HG03432 (cell line): ENCODE data around the gene CHM.
"Not testable (repeated sequence)": the region's sequence is repeated elsewhere in the genome, so short reads cannot be mapped to it uniquely, and the experiment has no call there.

Source experiments
- ATAC-seq: cut with Tn5 transposase; IDR thresholded peaks from one replicate; pipeline ENCODE4 v1.9.1; 2021; ENCODE audit warnings: mild to moderate bottlenecking, moderate library complexity; ENCODE audit not compliant: unreplicated experiment

Gene CHM, protein sequence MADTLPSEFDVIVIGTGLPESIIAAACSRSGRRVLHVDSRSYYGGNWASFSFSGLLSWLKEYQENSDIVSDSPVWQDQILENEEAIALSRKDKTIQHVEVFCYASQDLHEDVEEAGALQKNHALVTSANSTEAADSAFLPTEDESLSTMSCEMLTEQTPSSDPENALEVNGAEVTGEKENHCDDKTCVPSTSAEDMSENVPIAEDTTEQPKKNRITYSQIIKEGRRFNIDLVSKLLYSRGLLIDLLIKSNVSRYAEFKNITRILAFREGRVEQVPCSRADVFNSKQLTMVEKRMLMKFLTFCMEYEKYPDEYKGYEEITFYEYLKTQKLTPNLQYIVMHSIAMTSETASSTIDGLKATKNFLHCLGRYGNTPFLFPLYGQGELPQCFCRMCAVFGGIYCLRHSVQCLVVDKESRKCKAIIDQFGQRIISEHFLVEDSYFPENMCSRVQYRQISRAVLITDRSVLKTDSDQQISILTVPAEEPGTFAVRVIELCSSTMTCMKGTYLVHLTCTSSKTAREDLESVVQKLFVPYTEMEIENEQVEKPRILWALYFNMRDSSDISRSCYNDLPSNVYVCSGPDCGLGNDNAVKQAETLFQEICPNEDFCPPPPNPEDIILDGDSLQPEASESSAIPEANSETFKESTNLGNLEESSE

DNA sequence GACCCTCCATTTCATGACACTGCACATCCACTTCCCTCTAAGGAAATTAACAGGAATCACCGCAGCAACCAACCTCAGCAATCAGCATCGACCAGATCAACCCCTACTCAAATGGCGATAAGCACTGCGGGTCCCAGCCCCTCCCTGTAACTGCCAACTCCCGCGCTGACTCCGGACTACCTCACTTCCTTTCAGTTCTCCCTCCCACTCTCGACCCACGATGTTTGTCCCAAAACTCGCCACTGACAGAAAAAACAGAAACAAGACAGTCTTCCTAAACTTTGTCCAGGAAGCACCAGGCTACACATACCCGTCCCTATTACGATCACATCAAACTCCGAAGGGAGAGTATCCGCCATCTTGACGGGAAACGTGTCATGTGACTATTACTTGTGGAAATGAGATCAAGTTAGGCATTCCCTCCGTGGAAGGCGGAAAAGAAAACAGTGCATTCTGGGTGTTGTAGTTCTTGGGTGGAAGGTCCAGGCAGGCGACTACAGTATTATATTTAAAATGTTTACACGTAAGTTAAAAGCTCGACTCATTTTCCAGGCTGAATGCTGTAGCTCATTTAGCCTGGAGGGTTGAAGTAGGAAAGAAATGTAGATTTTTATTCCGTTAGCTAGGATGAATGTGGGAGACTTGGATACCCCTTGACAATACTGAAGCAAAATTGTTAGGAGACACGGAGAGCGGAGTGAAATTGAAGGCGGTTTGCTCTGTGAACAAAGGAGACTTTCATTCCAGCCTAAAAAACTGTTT is at the start of gene CHM:
Gene CHM, minus strand, starts transcription at position 385 of the 762 bp plus-strand sequence. Its CDS starts 26 bp downstream, at position 359.
- ATAC-seq = peak; percentile 100

DNA sequence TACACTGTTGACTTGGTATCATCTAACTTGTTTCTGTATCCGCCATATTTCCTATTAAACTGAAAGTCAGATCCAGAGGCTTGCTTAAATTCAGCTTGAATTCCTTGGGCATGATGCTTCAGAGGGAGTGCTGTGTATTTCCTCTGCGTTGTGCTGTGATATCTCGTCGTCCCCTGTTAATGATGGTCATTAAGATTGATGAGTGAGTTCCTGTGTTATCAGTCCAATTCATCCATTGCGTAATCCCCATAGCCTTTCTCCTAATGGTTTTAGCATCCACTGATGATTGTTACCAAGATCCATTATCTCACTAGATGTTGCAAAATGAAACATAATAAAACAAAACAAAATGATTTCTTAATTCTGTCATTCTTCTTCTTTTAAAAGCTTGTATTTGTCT is 31.3 kb upstream of the CHM start:
- ATAC-seq = no peak

DNA sequence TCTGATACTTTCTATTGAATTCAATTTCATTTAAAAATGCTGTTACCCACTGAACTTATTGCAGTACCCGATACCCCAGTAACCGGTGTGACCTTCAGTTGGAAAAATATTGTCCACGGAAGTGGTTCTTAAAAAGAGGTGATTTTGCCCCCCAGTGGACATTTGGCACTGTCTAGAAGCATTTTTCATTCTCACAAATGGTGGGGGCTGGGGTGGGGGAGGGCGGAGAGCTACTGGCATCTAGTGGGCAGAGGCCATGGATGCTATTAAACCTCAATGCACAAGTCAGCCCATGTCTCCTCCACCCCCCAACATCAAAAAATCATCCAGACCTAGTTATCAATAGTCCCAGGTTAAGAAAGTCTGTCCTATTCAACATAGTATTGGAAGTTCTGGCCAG is 19.6 kb upstream of the CHM start:
- ATAC-seq = no peak

DNA sequence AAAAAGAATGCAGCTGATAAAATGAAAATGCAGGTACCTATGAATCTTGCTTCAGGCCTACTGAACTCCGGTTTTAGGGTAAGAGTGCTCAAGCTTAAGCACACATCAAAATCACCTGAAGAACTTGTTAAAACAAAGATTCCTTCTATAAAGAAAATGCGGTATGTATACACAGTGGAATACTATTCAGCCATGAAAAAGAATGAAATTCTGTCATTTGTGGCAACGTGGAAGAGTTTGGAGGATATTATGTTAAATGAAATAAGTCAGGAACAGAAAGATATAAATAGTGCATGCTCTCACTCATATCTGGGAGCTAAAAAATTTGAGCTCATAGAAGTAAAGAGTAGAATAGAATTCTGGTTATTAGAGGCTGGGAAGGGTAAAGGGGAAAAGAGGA is 14.0 kb upstream of the CHM start:
- no peak for ATAC-seq

DNA sequence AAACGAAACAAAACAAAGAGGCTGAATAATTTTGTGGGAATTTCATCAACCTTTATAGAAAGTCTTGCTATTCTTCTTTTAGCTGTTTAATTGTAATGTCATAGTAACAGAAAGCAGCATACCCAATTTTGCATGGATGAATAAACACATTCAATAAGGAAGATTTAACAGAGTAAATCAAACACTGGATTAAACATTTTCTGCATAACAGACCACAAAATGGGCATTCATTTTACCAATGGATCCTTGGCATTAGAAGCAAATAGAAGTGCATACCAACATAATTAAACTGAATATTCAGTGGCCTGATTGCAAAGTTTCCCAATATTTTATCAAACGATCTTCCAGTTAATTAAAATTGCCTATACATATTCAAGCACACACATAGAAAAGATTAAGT is 4.4 kb upstream of the CHM start:
- ATAC-seq = no peak

DNA sequence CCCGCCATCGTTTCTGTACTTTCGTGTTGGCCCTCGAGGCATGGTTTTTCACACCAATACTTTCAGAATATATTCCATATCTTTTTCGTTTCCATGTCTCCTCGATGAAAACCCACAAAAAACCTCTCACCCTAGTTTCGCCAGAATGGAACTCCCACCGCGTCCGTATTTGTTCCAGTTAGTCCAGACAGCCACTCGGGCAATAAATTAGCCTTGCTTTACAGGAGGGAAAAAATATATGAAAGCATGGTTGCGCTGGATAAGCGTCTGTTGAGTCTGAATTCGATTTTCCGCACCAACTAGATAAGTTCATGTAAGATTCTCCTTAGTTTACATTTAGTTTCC is 550 bp upstream of the CHM start:
- no peak for ATAC-seq

DNA sequence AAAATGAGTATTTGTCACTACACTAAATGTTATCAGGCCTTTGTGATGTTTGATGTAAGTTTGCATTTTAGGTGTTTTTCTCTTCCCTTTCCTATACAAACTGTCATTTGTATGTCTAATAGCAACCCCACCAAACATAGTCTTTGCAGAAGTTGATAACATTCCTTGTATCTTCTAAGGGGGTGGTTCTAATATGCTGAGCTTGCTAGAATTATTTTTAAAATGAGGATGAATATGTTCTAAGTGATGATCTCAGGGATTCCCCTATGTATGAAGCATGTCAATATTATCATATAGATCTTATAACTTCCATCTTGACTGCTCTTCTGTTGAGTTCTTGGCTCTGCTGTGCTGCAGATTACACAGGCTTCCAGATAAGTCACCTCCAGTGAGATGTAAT is 3.1 kb downstream of the CHM start:
- no peak for ATAC-seq

DNA sequence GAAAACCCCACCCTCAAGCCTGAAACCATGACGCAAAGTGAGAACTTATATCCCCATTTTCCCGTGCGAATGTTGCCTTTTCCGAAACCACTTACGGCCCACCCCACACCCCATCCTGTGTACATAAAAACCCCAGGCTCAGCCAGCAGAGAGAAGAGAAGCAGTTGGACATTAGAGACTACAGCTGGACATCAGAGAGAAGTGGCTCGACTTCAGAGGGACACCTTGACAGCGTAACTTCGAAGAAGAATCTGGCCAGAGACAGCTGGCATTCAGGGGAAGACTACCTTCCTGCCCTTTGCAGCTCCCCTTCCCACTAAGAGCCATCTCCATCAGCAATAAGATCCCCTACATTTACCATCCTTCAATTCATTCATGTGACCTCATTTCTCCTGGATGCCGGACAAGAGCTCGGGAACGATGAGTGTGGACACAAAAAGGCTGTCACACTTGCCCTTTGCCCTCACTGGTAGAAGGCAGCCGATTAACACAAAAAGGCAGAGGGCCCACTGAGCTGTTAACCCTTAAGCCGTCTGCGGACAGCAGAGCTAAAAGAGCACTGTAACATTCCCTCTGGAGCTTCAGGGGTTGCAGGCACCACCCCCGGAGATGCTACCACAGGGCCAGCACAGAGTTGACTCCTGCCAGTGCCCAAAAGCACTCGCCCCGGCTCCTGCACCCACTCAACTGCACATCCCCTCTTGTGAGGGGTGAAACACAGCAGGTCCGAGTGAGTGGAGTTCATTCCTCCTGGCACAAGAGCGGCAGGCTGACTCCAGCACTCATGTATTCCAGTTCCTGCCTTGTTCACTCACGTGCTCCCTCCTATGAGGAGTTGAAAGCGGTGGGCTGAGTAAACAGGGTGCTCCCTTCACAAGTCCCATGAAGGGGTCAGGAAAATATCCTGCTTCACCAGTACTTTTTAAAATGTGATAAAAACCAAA is 7.5 kb downstream of the CHM start:
- ATAC-seq = no peak

DNA sequence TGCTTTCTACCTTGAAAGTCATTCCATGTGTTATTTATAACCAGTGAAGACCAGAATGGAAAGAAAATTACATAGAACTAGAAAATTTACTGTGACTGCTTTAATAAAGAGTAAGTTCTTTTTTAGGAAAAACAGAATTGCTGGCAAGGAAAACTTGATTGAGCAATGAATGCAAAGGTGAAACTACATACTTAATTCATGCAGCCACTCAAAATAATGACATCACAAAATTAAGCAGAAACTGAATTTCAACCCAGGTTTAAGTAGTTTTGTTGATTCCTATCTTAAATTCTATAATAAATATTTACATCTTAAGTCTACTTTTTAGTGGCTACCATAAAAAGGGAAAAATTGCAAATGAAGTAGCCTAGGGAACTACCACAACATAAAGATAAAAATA is 14.0 kb downstream of the CHM start:
- ATAC-seq = no peak

DNA sequence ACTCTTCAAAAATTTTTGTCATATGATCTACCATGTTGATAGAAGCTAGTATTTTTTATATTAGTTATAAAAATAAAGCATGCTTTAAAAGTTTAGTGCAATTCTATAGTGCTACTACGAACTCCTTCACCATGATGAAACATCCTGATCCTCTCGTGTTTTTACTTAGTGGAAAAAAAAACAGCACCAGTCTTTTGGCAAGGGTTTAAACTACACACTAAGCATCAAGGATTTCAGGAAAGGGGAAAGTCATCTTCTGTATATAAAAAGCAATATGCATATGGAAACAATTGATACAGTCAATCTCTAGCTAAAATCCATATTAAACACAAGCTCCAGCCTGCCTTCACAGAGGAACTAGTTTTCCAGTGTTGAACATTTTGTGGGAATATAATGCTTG is 18.7 kb downstream of the CHM start:
- ATAC-seq = no peak

DNA sequence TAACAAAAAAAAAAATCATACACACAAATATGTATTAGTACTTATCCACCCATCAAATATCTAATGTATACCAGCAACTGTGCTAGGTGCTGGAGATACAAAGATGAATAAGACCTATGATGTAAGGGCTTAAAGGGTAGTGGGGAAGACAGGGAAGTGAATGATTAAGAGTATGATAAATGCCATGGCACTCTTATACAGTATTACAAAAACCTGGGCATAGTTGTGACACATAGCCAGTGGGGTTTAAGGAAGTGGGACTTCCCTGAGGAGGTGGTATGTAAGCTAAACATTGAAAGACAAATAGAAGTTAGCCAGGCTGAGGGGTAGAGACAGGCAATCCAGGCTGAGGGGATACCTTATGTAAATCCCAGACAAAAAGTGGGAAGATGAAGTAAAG is 23.5 kb downstream of the CHM start:
- no peak for ATAC-seq

DNA sequence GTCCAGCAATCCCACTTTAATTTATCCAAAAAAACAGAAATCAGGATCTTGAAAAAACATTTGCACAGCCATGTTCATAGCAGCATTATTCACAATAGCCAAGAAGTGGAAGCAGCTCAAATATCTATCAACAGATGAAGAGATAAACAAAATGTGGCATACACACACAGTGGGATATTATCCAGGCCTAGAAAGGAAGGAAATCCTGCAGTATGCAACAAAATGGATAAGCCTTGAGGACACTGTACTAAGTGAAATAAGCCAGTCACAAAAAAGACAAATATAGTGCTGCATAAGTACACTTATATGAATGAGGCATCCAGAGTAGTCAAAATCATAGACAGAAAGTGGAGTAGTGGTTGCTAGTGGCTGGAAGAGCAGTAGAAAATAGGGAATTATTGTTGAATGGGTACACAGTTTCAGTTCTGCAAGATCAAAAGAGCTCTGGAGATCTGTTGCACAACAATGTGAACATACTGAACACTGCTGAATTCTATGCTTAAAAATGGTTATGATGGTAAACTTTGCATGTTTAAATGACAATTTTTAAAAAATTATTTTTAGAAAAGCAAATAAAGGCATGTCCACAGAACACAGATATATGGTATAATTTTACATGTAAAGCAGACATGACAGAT is 25.6 kb downstream of the CHM start:
- ATAC-seq = no peak

DNA sequence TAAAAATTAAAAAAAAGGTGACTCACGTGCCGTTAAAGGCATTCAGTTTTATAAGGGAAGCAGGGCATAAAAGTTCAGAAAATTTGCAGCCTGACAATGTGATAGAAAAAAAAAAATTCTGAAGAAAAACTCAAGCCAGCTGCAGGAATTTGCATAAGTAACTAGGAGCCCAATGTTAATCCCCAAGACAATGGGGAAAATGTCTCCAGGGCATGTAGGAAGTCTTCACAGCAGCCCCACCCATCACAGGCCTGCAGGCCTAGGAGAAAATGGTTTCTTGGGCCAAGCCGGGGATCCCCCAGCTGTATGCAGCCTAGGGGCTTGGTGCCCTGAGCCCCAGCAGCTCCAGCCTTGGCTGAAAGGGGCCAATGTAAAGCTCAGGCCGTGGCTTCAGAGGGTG is 31.2 kb downstream of the CHM start:
- ATAC-seq = no peak

DNA sequence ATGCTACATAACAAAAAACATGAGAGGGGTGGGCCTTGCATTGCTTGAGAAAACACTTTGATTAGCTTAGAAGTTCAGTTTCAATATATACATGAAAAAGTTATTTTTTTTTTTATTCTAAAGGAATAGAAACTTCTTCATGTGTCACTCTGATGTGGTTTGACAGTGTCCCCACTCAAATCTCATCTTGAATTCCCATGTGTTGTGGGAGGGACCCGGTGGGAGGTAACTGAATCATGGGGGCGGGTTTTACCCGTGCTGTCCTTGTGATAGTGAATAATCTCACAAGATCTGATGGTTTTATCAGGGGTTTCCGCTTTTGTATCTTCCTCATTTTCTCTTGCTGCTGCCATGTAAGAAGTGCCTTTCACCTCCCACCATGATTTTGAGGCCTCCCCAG is 32.4 kb downstream of the CHM start:
- ATAC-seq = not testable (repeated sequence)

DNA sequence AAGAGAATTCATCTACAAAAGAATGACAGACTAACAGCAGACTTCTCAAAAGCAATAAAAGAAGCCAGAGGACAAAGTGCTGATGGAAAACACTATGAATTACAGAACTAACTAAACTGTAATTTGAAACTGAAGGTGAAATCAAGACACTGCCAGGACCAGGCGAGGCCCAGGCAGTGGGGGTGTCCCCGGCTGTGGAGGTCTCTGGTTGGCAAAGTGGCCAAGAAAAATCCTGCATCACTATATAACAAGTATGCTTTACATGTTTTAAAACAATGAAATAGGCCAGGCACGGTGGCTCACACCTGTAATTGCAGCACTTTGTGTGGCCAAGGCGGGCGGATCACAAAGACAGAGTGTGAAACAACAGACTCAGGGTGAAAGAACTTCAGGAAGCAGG is 32.9 kb downstream of the CHM start:
- no peak for ATAC-seq

DNA sequence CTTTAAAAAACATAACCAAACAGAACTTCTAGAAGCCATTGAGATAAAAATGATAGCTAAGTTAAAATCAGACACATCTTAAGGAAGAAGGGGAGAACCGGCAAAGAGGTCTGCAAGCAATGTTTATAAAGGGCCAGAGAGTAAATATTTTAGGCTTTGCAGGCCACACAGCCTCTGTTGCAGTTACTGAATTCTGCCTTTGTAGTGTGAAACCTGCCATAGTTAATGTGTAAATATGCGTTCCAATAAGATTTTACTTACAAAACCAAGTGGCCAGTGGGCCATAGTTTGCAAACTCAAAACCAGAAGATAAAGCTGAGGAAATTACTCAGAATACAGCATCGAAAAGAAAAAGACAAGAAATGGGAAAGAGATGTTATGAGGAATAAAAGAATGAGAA is 33.6 kb downstream of the CHM start:
- no peak for ATAC-seq

DNA sequence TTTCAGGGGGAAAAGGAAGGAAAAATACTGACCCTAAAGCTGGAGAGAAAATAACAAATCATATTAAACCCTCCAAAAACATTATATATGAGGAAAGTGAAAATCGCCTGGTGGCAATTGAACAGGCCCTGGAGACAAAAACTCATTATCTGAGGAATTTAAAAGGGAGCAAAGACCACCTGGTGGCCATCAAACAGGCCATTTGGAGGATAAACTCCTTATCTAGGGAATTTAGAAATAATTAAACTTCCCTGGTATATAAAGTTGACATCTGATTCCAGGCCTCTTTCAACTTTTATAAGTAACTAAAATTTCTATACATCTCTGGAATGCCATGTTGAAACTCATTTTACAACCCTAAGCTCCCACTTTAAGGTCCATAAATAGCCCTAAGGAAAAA is 35.2 kb downstream of the CHM start:
- ATAC-seq = no peak

DNA sequence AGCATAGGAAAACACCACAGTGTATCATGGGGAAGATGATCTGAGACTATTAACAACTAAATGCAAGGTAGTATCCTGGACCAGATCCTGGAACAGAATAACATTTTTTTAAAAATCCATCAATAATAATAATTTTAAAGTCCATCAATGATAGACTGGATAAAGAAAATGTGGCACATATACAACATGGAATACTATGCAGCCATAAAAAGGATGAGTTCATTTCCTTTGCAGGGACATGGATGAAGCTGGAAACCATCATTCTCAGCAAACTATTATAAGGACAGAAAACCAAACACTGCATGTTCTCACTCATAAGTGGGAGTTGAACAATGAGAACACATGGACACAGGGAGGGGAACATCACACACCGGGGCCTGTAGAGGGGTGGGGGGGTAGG is 37.6 kb downstream of the CHM start:
- not testable (repeated sequence) for ATAC-seq

DNA sequence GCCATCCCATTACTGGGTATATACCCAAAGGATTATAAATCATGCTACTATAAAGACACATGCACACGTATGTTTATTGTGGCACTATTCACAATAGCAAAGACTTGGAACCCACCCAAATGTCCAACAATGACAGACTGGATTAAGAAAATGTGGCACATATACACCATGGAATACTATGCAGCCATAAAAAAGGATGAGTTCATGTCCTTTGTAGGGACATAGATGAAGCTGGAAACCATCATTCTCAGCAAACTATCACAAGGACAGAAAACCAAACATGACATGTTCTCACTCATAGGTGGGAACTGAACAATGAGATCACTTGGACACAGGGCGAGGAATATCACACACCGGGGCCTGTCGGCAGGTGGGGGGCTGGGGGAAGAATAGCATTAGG is 39.5 kb downstream of the CHM start:
- ATAC-seq = not testable (repeated sequence)
